Measurements from ENCODE around the gene VPREB3.

The VPREB3 gene

GRCh38 chr22:23752750-23753149, 1.5 kb downstream of the VPREB3 start:
- H3K4me2 ChIP-seq (ENCODE audit: low read length): peak overlapping the region; percentile 98
- H2AFZ ChIP-seq (ENCODE audit: low read length): no peak overlapping the region
- H3K79me2 ChIP-seq (ENCODE audit: insufficient read depth, low read length): no peaks in the 10 kb centered on the region
- H3K4me1 ChIP-seq (ENCODE audit: insufficient read depth, low read length, severe bottlenecking): peaks cover 64% of the 10 kb centered on the region
- peaks cover 4% of the 10 kb centered on the region; the same call in 1 of the 2 replicates for H3F3A ChIP-seq (ENCODE audit: insufficient read depth, low read length)
- no peaks in the 10 kb centered on the region for H3K9me3 ChIP-seq (ENCODE audit: low read length)
- TF ChIP-seq EZH2 (IDR thresholded peaks at IDR 0.05; ENCODE audit: borderline replicate concordance, low read length) (no peak), CTCF (IDR thresholded peaks at IDR 0.05; ENCODE audit: low read length) (no peak)
- peak overlapping the region; percentile 94 for H3K4me3 ChIP-seq (ENCODE audit: low read depth, low read length, poor library complexity, severe bottlenecking)
- no peaks in the 10 kb centered on the region for H3K36me3 ChIP-seq (ENCODE audit: insufficient read depth, low read length)
- no peaks in the 10 kb centered on the region for H4K20me1 ChIP-seq (ENCODE audit: insufficient read depth, low read length)
- H3K27me3 ChIP-seq (ENCODE audit: insufficient read depth, low read length): no peaks in the 10 kb centered on the region
- peak overlapping the region; percentile 94 for H3K27ac ChIP-seq (ENCODE audit: low read depth, low read length, poor library complexity, severe bottlenecking)
- peak overlapping the region; percentile 97 for H3K9ac ChIP-seq (ENCODE audit: low read length)
- H3K9me2 ChIP-seq (ENCODE audit: low read depth, low read length): no peaks in the 10 kb centered on the region

GRCh38 chr22:23752090-23752691, 2.0 kb downstream of the VPREB3 start:
- Histone ChIP-seq H3K4me3 (ENCODE audit: low read depth, low read length, poor library complexity, severe bottlenecking) (peak overlapping the region; percentile 94), H3K4me2 (ENCODE audit: low read length) (peak overlapping the region; percentile 98), H3K4me1 (ENCODE audit: insufficient read depth, low read length, severe bottlenecking) (peaks cover 61% of the 10 kb centered on the region), H3K27me3 (ENCODE audit: insufficient read depth, low read length) (no peaks in the 10 kb centered on the region), H3K27ac (ENCODE audit: low read depth, low read length, poor library complexity, severe bottlenecking) (peak overlapping the region; percentile 94), H4K20me1 (ENCODE audit: insufficient read depth, low read length) (no peaks in the 10 kb centered on the region), H3K9me2 (ENCODE audit: low read depth, low read length) (no peaks in the 10 kb centered on the region), H2AFZ (ENCODE audit: low read length) (no peak overlapping the region), H3K36me3 (ENCODE audit: insufficient read depth, low read length) (no peaks in the 10 kb centered on the region), H3K9me3 (ENCODE audit: low read length) (no peaks in the 10 kb centered on the region), H3K9ac (ENCODE audit: low read length) (peak overlapping the region; percentile 97), H3K79me2 (ENCODE audit: insufficient read depth, low read length) (no peaks in the 10 kb centered on the region), H3F3A (ENCODE audit: insufficient read depth, low read length) (peaks cover 4% of the 10 kb centered on the region; the same call in 1 of the 2 replicates)
- TF ChIP-seq CTCF (IDR thresholded peaks at IDR 0.05; ENCODE audit: low read length): no peak
- no peak for TF ChIP-seq EZH2 (IDR thresholded peaks at IDR 0.05; ENCODE audit: borderline replicate concordance, low read length)

GRCh38 chr22:23751441-23751996, 2.7 kb downstream of the VPREB3 start:
- Histone ChIP-seq H3K9me3 (ENCODE audit: low read length) (no peaks in the 10 kb centered on the region), H3K27ac (ENCODE audit: low read depth, low read length, poor library complexity, severe bottlenecking) (peak overlapping the region; percentile 94), H3F3A (ENCODE audit: insufficient read depth, low read length) (peaks cover 4% of the 10 kb centered on the region; the same call in 1 of the 2 replicates), H3K9me2 (ENCODE audit: low read depth, low read length) (no peaks in the 10 kb centered on the region), H3K79me2 (ENCODE audit: insufficient read depth, low read length) (no peaks in the 10 kb centered on the region), H3K9ac (ENCODE audit: low read length) (peak overlapping the region; percentile 97), H3K4me1 (ENCODE audit: insufficient read depth, low read length, severe bottlenecking) (peaks cover 57% of the 10 kb centered on the region), H3K4me3 (ENCODE audit: low read depth, low read length, poor library complexity, severe bottlenecking) (peak overlapping the region; percentile 94), H3K27me3 (ENCODE audit: insufficient read depth, low read length) (no peaks in the 10 kb centered on the region), H3K36me3 (ENCODE audit: insufficient read depth, low read length) (no peaks in the 10 kb centered on the region), H4K20me1 (ENCODE audit: insufficient read depth, low read length) (no peaks in the 10 kb centered on the region), H2AFZ (ENCODE audit: low read length) (no peak overlapping the region), H3K4me2 (ENCODE audit: low read length) (peak overlapping the region; percentile 98)
- TF ChIP-seq CTCF (IDR thresholded peaks at IDR 0.05; ENCODE audit: low read length) (no peak), EZH2 (IDR thresholded peaks at IDR 0.05; ENCODE audit: borderline replicate concordance, low read length) (no peak)
